ENCODE data around the gene VKORC1. TPM values are rescaled to one million over a fixed set of nuclear protein-coding genes. Genes with fewer than 3 reads are reported as not detected.

The VKORC1 gene
- total RNA-seq, 1 donor: 147 TPM

GRCh38 chr16:31131416-31131815, 36.8 kb upstream of the VKORC1 start:
- H3K4me3 ChIP-seq (ENCODE audit: insufficient read depth, low read length): no peak overlapping the region
- H4K20me1 ChIP-seq (ENCODE audit: insufficient read depth, low read length): no peaks in the 10 kb centered on the region
- H2AFZ ChIP-seq (ENCODE audit: low read length): no peak overlapping the region
- DNase-seq (ENCODE audit: insufficient read length, low spot score, missing footprints): peak; percentile 81
- H3K27me3 ChIP-seq (ENCODE audit: insufficient read depth, low read length): peaks cover 4% of the 10 kb centered on the region
- H3K79me2 ChIP-seq (ENCODE audit: insufficient read depth, low read length): no peaks in the 10 kb centered on the region
- H3K36me3 ChIP-seq (ENCODE audit: insufficient read depth, low read length): peaks cover 8% of the 10 kb centered on the region
- H3K4me2 ChIP-seq (ENCODE audit: insufficient read depth, low read length): no peak overlapping the region
- H3K9me3 ChIP-seq (ENCODE audit: low read depth, low read length): no peaks in the 10 kb centered on the region
- peaks cover 4% of the 10 kb centered on the region for H3K4me1 ChIP-seq (ENCODE audit: insufficient read depth, low read length)
- H3K27ac ChIP-seq (ENCODE audit: low read depth, low read length): no peak overlapping the region
- TF ChIP-seq CTCF (IDR thresholded peaks at IDR 0.05; ENCODE audit: extremely low read depth, low read depth, low read length): no peak

DNA sequence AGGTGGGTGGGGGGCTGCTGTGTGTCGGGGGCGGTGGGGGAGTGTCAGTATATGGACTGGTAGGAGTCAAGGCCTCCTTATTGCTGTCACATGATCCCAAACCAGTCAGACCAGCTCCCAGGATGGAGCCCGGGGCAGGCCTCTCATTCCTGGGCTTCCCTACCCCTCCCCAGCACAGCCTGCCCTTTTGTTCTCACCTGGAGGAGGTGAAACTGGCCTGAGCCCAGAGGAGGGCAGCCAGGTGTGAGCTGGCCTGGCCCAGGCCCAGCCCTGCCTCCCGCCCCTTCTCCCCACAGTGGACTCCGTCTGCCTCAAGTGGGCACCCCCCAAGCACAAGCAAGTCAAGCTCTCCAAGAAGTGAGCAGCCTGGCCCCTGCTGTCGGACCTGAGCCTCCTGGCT, 36.3 kb upstream of the VKORC1 start:
- DNase-seq (ENCODE audit: insufficient read length, low spot score, missing footprints): peak; percentile 77
- Histone ChIP-seq H2AFZ (ENCODE audit: low read length) (no peak overlapping the region), H3K36me3 (ENCODE audit: insufficient read depth, low read length) (peaks cover 8% of the 10 kb centered on the region), H3K27me3 (ENCODE audit: insufficient read depth, low read length) (peaks cover 4% of the 10 kb centered on the region), H3K4me3 (ENCODE audit: insufficient read depth, low read length) (no peak overlapping the region), H3K9me3 (ENCODE audit: low read depth, low read length) (no peaks in the 10 kb centered on the region), H3K27ac (ENCODE audit: low read depth, low read length) (no peak overlapping the region), H3K79me2 (ENCODE audit: insufficient read depth, low read length) (no peaks in the 10 kb centered on the region), H3K4me1 (ENCODE audit: insufficient read depth, low read length) (peaks cover 4% of the 10 kb centered on the region), H4K20me1 (ENCODE audit: insufficient read depth, low read length) (no peaks in the 10 kb centered on the region), H3K4me2 (ENCODE audit: insufficient read depth, low read length) (no peak overlapping the region)
- TF ChIP-seq CTCF (IDR thresholded peaks at IDR 0.05; ENCODE audit: extremely low read depth, low read depth, low read length): no peak

GRCh38 chr16:31130336-31130891, 35.8 kb upstream of the VKORC1 start:
- peaks cover 4% of the 10 kb centered on the region for H3K27me3 ChIP-seq (ENCODE audit: insufficient read depth, low read length)
- H2AFZ ChIP-seq (ENCODE audit: low read length): no peak overlapping the region
- H3K9me3 ChIP-seq (ENCODE audit: low read depth, low read length): no peaks in the 10 kb centered on the region
- H3K36me3 ChIP-seq (ENCODE audit: insufficient read depth, low read length): peaks cover 8% of the 10 kb centered on the region
- H3K79me2 ChIP-seq (ENCODE audit: insufficient read depth, low read length): no peaks in the 10 kb centered on the region
- no peaks in the 10 kb centered on the region for H4K20me1 ChIP-seq (ENCODE audit: insufficient read depth, low read length)
- peak; percentile 55 for DNase-seq (ENCODE audit: insufficient read length, low spot score, missing footprints)
- TF ChIP-seq CTCF (IDR thresholded peaks at IDR 0.05; ENCODE audit: extremely low read depth, low read depth, low read length): no peak
- no peak overlapping the region for H3K27ac ChIP-seq (ENCODE audit: low read depth, low read length)
- H3K4me2 ChIP-seq (ENCODE audit: insufficient read depth, low read length): no peak overlapping the region
- H3K4me3 ChIP-seq (ENCODE audit: insufficient read depth, low read length): no peak overlapping the region
- H3K4me1 ChIP-seq (ENCODE audit: insufficient read depth, low read length): peaks cover 4% of the 10 kb centered on the region

DNA sequence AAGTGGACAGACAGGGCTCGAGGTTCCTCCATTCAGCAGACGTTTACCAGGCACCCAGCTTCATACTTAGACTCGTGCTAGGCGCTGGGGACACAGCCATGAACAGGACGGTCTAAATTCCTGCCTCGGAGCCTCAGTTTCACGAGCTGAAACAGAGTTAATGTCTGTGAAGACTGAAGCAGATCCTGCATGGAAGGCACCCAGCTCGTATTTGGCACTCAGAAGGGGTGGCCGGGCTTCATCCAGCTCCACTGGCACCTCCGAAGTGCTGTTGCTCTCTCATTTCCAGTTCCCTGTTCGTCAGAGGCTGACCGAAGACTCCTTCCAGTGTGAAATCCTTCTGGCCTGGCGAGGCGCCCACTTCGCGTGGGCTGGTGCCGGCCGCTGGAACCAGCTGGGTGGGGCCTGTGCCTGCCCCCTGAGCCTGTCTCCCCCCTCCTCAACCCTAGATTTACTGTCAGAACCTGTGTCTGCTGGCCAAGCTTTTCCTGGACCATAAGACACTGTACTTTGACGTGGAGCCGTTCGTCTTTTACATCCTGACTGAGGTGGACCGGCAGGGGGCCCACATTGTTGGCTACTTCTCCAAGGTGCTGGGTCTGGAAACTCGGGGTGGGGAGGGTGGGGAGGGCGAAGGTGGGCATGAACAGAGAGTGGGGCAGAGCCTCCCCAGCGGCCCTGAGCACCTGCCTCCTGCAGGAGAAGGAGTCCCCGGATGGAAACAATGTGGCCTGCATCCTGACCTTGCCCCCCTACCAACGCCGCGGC, 35.2 kb upstream of the VKORC1 start:
- H3K9me3 ChIP-seq (ENCODE audit: low read depth, low read length): no peaks in the 10 kb centered on the region
- peaks cover 4% of the 10 kb centered on the region for H3K4me1 ChIP-seq (ENCODE audit: insufficient read depth, low read length)
- no peak overlapping the region for H3K27ac ChIP-seq (ENCODE audit: low read depth, low read length)
- no peak for TF ChIP-seq CTCF (IDR thresholded peaks at IDR 0.05; ENCODE audit: extremely low read depth, low read depth, low read length)
- peaks cover under 1% of the 10 kb centered on the region for H3K27me3 ChIP-seq (ENCODE audit: insufficient read depth, low read length)
- DNase-seq (ENCODE audit: insufficient read length, low spot score, missing footprints): peak; percentile 80
- H4K20me1 ChIP-seq (ENCODE audit: insufficient read depth, low read length): no peaks in the 10 kb centered on the region
- no peak overlapping the region for H3K4me2 ChIP-seq (ENCODE audit: insufficient read depth, low read length)
- no peak overlapping the region for H3K4me3 ChIP-seq (ENCODE audit: insufficient read depth, low read length)
- peaks cover 8% of the 10 kb centered on the region for H3K36me3 ChIP-seq (ENCODE audit: insufficient read depth, low read length)
- H3K79me2 ChIP-seq (ENCODE audit: insufficient read depth, low read length): no peaks in the 10 kb centered on the region
- H2AFZ ChIP-seq (ENCODE audit: low read length): no peak overlapping the region
